Smooth muscle cell (in vitro differentiated cells): ENCODE data around the gene DBH. TPM values are rescaled to one million over a fixed set of nuclear protein-coding genes. Genes with fewer than 3 reads are reported as not detected.

ENCODE experiments used
- DNase-seq: peaks from one replicate; lab custom pipeline; 2025; ENCODE audit not compliant: unreplicated experiment; lab: John Stamatoyannopoulos, UW
- H2AFZ ChIP-seq: fragments of 200-600 bp; sonication (generic); 2 replicates; pipeline ENCODE4 v1.6.0; 2016; ENCODE audit warnings: antibody characterized with exemption, low read depth, mild to moderate bottlenecking
- H3F3A ChIP-seq: fragments of 200-600 bp; sonication (generic); 2 replicates; pipeline ENCODE4 v1.6.0; 2017; ENCODE audit warnings: antibody characterized with exemption, low read depth
- H3K27ac ChIP-seq: fragments of 200-600 bp; sonication (generic); 2 replicates; pipeline ENCODE4 v1.5.1; 2016; ENCODE audit warnings: low read depth, mild to moderate bottlenecking
- H3K27me3 ChIP-seq: fragments of 200-600 bp; sonication (generic); 2 replicates; pipeline ENCODE4 v1.6.1; 2016; ENCODE audit warnings: low read depth, mild to moderate bottlenecking
- H3K36me3 ChIP-seq: fragments of 200-600 bp; sonication (generic); 2 replicates; pipeline ENCODE4 v1.5.1; 2016; ENCODE audit warnings: low read depth
- H3K4me1 ChIP-seq: fragments of 200-600 bp; sonication (generic); 2 replicates; pipeline ENCODE4 v1.5.1; 2016; ENCODE audit warnings: low read depth
- H3K4me2 ChIP-seq: fragments of 200-600 bp; sonication (generic); 2 replicates; pipeline ENCODE4 v1.6.0; 2016; ENCODE audit warnings: mild to moderate bottlenecking
- H3K4me3 ChIP-seq: fragments of 200-600 bp; sonication (generic); 2 replicates; pipeline ENCODE4 v1.5.1; 2016; ENCODE audit warnings: mild to moderate bottlenecking
- H3K79me2 ChIP-seq: fragments of 200-600 bp; sonication (generic); 2 replicates; pipeline ENCODE4 v1.6.0; 2016; ENCODE audit warnings: low read depth, mild to moderate bottlenecking
- H3K9ac ChIP-seq: fragments of 200-600 bp; sonication (generic); 2 replicates; pipeline ENCODE4 v1.6.0; 2016; ENCODE audit warnings: low read depth
- H3K9me3 ChIP-seq: fragments of 200-600 bp; sonication (generic); replicated peaks from 2 replicates; pipeline ENCODE4 v1.5.1; 2016; ENCODE audit warnings: low read depth
- H4K20me1 ChIP-seq: fragments of 200-600 bp; sonication (generic); 2 replicates; pipeline ENCODE4 v1.6.0; 2016; ENCODE audit warnings: low read depth
- CTCF ChIP-seq: fragments of 200-600 bp; sonication (generic); IDR thresholded peaks from 2 replicates; pipeline ENCODE4 v1.5.1; 2017; ENCODE audit warnings: borderline replicate concordance, mild to moderate bottlenecking, antibody characterized with exemption; ENCODE audit not compliant: insufficient read depth, poor library complexity, severe bottlenecking
- WGBS: methylation state at CpG from one replicate; pipeline ENCODE4 v1.1.7; 2016; ENCODE audit warnings: low lambda C conversion rate; 5-methylcytosine and 5-hydroxymethylcytosine counted together
- polyA plus RNA-seq: library from polyadenylated mRNA; unstranded; fragments of >200 nt; fragmentation: Nextera tagmentation; extraction: Ambion mirVana; gene quantifications from 2 replicates; pipeline ENCODE4 v1.2.1, GENCODE V29; 2016
- total RNA-seq: library from RNA; depleted of rRNA; stranded (reverse); fragments of >200 nt; gene quantifications from 2 replicates; pipeline ENCODE4 v1.2.3, GENCODE V29; 2014

Gene DBH
- total and polyA plus RNA-seq, 2 experiments from 2014 or later: 0.22 TPM; not detected in 1

GRCh38 chr9:133701981-133702797 is 66.0 kb downstream of the DBH start:
- peak overlapping the region; percentile 63 for H3K4me2 ChIP-seq

GRCh38 chr9:133702798-133703590 is 66.8 kb downstream of the DBH start:
- no peaks in the 10 kb centered on the region for H4K20me1 ChIP-seq
- no peaks in the 10 kb centered on the region for H3K9me3 ChIP-seq
- no peaks in the 10 kb centered on the region for H3K36me3 ChIP-seq
- no peaks in the 10 kb centered on the region for H3F3A ChIP-seq
- H3K4me3 ChIP-seq: no peak overlapping the region
- WGBS: 78% methylated on average over 39 of the region's 39 CpGs
- peak overlapping the region; percentile 63 for H3K4me2 ChIP-seq
- no peak overlapping the region for H3K27ac ChIP-seq
- no peak for DNase-seq
- no peak overlapping the region for H2AFZ ChIP-seq
- H3K79me2 ChIP-seq: no peaks in the 10 kb centered on the region
- H3K27me3 ChIP-seq: no peaks in the 10 kb centered on the region
- TF ChIP-seq CTCF: no peak
- H3K4me1 ChIP-seq: peaks cover 10% of the 10 kb centered on the region
- no peak overlapping the region for H3K9ac ChIP-seq

More at GRCh38 chr9:133701981-133702797, 66.0 kb downstream of the DBH start:
- TF ChIP-seq CTCF: no peak
- no peak for DNase-seq
- Histone ChIP-seq H3K79me2 (no peaks in the 10 kb centered on the region), H4K20me1 (no peaks in the 10 kb centered on the region), H3K27ac (no peak overlapping the region), H3K27me3 (no peaks in the 10 kb centered on the region), H3K4me1 (peaks cover 10% of the 10 kb centered on the region), H3K36me3 (no peaks in the 10 kb centered on the region), H3K4me3 (no peak overlapping the region), H3K9ac (no peak overlapping the region), H3F3A (no peaks in the 10 kb centered on the region), H2AFZ (no peak overlapping the region), H3K9me3 (no peaks in the 10 kb centered on the region)
- 72% methylated on average over 39 of the region's 39 CpGs for WGBS

GRCh38 chr9:133703591-133704399 is 67.6 kb downstream of the DBH start:
- Histone ChIP-seq H3K79me2 (no peaks in the 10 kb centered on the region), H3K27me3 (no peaks in the 10 kb centered on the region), H3K4me1 (peaks cover 10% of the 10 kb centered on the region), H3K9ac (no peak overlapping the region), H3K36me3 (no peaks in the 10 kb centered on the region), H3K4me2 (no peak overlapping the region), H3F3A (no peaks in the 10 kb centered on the region), H2AFZ (no peak overlapping the region), H3K4me3 (no peak overlapping the region), H3K9me3 (no peaks in the 10 kb centered on the region), H4K20me1 (no peaks in the 10 kb centered on the region), H3K27ac (no peak overlapping the region)
- 89% methylated on average over 20 of the region's 21 CpGs for WGBS
- no peak for TF ChIP-seq CTCF
- DNase-seq: no peak
